ENCODE data around the gene SLC16A9. TPM values are rescaled to one million over a fixed set of nuclear protein-coding genes. Genes with fewer than 3 reads are reported as not detected.

SLC16A9 gene
- total RNA-seq, 4 donors from 2014 or later = 35.6 to 63.8 (median 41.6) TPM

DNA sequence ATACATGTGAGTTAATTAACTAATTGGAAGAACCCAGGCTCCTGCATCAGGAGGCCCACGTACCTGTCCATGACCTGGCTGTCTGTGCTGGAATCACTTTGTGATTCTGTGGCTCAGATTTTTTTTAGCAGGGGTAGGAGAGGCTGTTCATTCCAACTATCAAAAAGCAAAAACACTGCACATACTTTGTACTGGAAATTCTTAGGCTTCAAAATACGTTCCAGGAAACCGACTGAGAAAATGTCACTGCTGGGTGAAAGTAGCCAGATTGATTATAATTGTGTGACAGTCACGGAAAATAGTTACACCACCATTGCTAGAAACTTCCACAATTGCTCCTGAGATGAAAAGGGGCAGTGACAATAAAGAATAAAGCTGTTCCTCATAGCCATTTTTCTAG, 91.0 kb downstream of the SLC16A9 start:
- 67 to 73% methylated on average over 4 of the region's 4 CpGs for WGBS, 2 donors
- H3K9me3 ChIP-seq = no peaks in the 10 kb centered on the region
- H3K27ac ChIP-seq = no peak overlapping the region
- TF ChIP-seq, protein P1, sequence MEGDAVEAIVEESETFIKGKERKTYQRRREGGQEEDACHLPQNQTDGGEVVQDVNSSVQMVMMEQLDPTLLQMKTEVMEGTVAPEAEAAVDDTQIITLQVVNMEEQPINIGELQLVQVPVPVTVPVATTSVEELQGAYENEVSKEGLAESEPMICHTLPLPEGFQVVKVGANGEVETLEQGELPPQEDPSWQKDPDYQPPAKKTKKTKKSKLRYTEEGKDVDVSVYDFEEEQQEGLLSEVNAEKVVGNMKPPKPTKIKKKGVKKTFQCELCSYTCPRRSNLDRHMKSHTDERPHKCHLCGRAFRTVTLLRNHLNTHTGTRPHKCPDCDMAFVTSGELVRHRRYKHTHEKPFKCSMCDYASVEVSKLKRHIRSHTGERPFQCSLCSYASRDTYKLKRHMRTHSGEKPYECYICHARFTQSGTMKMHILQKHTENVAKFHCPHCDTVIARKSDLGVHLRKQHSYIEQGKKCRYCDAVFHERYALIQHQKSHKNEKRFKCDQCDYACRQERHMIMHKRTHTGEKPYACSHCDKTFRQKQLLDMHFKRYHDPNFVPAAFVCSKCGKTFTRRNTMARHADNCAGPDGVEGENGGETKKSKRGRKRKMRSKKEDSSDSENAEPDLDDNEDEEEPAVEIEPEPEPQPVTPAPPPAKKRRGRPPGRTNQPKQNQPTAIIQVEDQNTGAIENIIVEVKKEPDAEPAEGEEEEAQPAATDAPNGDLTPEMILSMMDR (IDR thresholded peaks at IDR 0.05) = no peak
- no peak for TF ChIP-seq POLR2A (IDR thresholded peaks at IDR 0.05)
- no peaks in the 10 kb centered on the region for H3K4me1 ChIP-seq
- no peak overlapping the region for H3K4me3 ChIP-seq (replicated peaks in 1 of 3)
- no peaks in the 10 kb centered on the region for H3K36me3 ChIP-seq
- intact Hi-C loops (cut with DNase I) = no loop called here
- H3K27me3 ChIP-seq = no peaks in the 10 kb centered on the region
- DNase-seq = no peak

GRCh38 chr10:59617996-59618395, 91.7 kb downstream of the SLC16A9 start:
- no peak for DNase-seq
- intact Hi-C loops (cut with DNase I) = no loop called here
- H3K9me3 ChIP-seq = no peaks in the 10 kb centered on the region
- 75 to 82% methylated on average over 1 of the region's 1 CpG for WGBS, 2 donors
- H3K27me3 ChIP-seq = no peaks in the 10 kb centered on the region
- H3K36me3 ChIP-seq = no peaks in the 10 kb centered on the region
- no peak for TF ChIP-seq POLR2A (IDR thresholded peaks at IDR 0.05)
- H3K27ac ChIP-seq = no peak overlapping the region
- no peak overlapping the region for H3K4me3 ChIP-seq (replicated peaks in 1 of 3)
- H3K4me1 ChIP-seq = no peaks in the 10 kb centered on the region

DNA sequence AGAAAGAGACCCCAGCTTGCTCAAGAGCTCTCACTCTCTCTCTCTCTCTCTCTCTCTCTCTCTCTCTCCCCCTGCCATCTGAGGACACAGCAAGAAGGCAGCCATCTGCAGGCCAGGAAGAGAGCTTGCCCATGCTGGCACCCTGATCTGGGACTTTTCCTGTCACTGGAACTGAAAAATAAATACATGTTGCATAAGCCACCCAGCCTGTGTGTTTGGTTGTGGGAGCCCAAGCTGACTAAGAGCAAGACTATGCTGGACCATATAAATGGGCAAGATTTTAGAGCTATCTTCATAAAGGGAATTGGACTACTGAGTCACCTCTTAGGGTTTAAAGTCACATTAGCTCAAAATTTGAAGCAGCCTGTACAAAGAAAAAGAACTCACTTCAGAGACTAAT, 98.6 kb downstream of the SLC16A9 start:
- Histone ChIP-seq H3K27me3 (no peaks in the 10 kb centered on the region), H3K4me3 (replicated peaks in 1 of 3) (no peak overlapping the region), H3K4me1 (no peaks in the 10 kb centered on the region), H3K27ac (no peak overlapping the region), H3K9me3 (no peaks in the 10 kb centered on the region), H3K36me3 (no peaks in the 10 kb centered on the region)
- TF ChIP-seq, protein P1 (IDR thresholded peaks at IDR 0.05) = no peak
- no peak for TF ChIP-seq POLR2A (IDR thresholded peaks at IDR 0.05)
- no peak for DNase-seq
- intact Hi-C loops (cut with DNase I) = no loop called here

DNA sequence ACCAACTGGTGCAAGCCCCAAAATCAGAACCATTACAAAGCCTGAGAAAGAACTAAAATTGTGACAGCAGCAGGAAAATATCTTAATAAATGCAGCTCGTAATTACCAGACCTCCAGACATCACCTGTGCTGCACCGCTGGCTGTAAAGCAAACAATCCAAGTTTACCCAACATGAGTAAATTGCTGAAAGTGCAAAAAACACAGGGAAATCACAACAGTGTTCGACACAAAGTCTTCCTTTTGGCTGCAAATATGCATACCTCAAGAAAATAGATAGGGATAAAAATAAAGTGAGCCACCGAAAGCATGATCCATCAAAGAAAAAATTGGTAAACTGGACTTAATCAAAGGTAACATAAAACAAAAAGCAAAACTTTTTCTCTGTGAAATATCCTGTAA, 101.7 kb downstream of the SLC16A9 start:
- Histone ChIP-seq H3K36me3 (no peaks in the 10 kb centered on the region), H3K9me3 (no peaks in the 10 kb centered on the region), H3K27me3 (no peaks in the 10 kb centered on the region), H3K27ac (no peak overlapping the region), H3K4me3 (replicated peaks in 1 of 3) (no peak overlapping the region), H3K4me1 (no peaks in the 10 kb centered on the region)
- WGBS, 2 donors = 59 to 64% methylated on average over 4 of the region's 4 CpGs
- intact Hi-C loops (cut with DNase I) = no loop called here
- DNase-seq = no peak
- TF ChIP-seq, protein P1 (IDR thresholded peaks at IDR 0.05) = no peak
- TF ChIP-seq POLR2A (IDR thresholded peaks at IDR 0.05) = no peak

GRCh38 chr10:59606551-59606961, 103.1 kb downstream of the SLC16A9 start:
- 87 to 92% methylated on average over 1 of the region's 1 CpG for WGBS, 2 donors

More at GRCh38 chr10:59606551-59606961, 103.1 kb downstream of the SLC16A9 start:
- Histone ChIP-seq H3K36me3 (no peaks in the 10 kb centered on the region), H3K4me1 (no peaks in the 10 kb centered on the region), H3K27me3 (no peaks in the 10 kb centered on the region), H3K27ac (no peak overlapping the region), H3K4me3 (replicated peaks in 1 of 3) (no peak overlapping the region), H3K9me3 (no peaks in the 10 kb centered on the region)
- DNase-seq = no peak
- TF ChIP-seq POLR2A (IDR thresholded peaks at IDR 0.05) = no peak
- TF ChIP-seq, protein P1 (IDR thresholded peaks at IDR 0.05) = no peak
- intact Hi-C loops (cut with DNase I) = no loop called here

All from thyroid gland (tissue), 4 donors.